ENCODE results near the gene CTXND1. TPM values are rescaled to one million over a fixed set of nuclear protein-coding genes. Genes with fewer than 3 reads are reported as not detected.
"Not testable (repeated sequence)": the region's sequence is repeated elsewhere in the genome, so short reads cannot be mapped to it uniquely, and the experiment has no call there.

Gene CTXND1
- polyA plus RNA-seq (2011; rRNA removed) (not detected in 2 replicates), polyA minus RNA-seq (2011; rRNA and poly(A)+ RNA removed) (not detected in 2 replicates)

DNA sequence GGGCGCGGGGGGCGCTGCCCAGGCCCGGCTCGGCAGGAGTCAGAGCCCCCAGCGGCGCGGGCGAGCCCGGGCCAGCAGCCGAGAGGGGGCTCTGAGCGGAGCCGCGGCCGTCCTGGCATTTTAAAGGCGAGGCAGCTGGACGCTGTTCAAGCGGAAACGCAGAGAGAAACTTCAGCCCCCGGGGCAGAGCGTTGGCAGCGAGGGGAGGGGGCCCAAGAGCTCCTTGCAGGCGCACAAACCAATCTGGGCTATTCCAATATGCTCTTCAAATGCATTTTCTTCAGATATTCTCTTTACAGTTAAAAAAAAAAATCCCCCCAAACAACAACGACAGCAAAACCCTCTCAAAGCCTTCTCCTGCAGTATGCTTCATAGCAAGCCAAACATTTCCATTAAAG is at the start of gene CTXND1:
Gene CTXND1 (minus strand): TSS at position 93 of the 398 bp plus-strand sequence. CDS start 50,264 bp downstream, outside the sequence.
- Histone ChIP-seq H3K4me3 (ENCODE audit: low read depth, low read length) (no peak within 1 kb of the TSS), H3K27me3 (ENCODE audit: control insufficient read depth, insufficient read depth, low read length) (peaks cover 32% of the 10 kb centered on the region), H3K36me3 (ENCODE audit: control insufficient read depth, insufficient read depth, low read length) (no peaks in the 10 kb centered on the region)
- ChIA-PET CTCF (interaction anchor here (1.7 kb wide), 1 partner anchor 9 kb away, joined by 6 read pairs; no protein-coding TSS in a partner anchor), POLR2A (no interaction called here)
- TF ChIP-seq, protein P1, sequence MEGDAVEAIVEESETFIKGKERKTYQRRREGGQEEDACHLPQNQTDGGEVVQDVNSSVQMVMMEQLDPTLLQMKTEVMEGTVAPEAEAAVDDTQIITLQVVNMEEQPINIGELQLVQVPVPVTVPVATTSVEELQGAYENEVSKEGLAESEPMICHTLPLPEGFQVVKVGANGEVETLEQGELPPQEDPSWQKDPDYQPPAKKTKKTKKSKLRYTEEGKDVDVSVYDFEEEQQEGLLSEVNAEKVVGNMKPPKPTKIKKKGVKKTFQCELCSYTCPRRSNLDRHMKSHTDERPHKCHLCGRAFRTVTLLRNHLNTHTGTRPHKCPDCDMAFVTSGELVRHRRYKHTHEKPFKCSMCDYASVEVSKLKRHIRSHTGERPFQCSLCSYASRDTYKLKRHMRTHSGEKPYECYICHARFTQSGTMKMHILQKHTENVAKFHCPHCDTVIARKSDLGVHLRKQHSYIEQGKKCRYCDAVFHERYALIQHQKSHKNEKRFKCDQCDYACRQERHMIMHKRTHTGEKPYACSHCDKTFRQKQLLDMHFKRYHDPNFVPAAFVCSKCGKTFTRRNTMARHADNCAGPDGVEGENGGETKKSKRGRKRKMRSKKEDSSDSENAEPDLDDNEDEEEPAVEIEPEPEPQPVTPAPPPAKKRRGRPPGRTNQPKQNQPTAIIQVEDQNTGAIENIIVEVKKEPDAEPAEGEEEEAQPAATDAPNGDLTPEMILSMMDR (IDR thresholded peaks at IDR 0.05; ENCODE audit: insufficient read depth, low read depth, low read length): no peak
- DNase-seq (ENCODE audit: low read depth): no peak

DNA sequence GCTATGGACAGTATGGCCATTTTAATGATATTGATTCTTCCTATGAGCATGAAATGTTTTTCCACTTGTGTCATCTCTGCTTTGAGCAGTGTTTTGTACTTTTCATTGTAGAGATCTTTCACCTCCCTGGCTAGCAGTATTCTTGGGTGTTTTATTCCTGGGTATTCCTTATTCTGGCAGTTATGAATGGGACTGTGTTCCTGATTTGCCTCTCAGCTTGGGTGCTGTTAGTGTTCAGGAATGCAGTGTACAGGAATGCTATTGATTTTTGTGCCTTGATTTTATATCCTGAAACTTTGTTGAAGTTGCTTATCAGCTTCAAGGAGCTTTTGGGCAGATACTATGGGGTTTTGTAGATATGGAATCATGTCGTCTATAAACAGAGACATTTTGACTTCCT is 49.5 kb upstream of the CTXND1 start:
- DNase-seq (ENCODE audit: low read depth): no peak
- TF ChIP-seq, protein P1 (IDR thresholded peaks at IDR 0.05; ENCODE audit: insufficient read depth, low read depth, low read length): no peak
- no peaks in the 10 kb centered on the region for H3K27me3 ChIP-seq (ENCODE audit: control insufficient read depth, insufficient read depth, low read length)
- ChIA-PET CTCF (no interaction called here), POLR2A (no interaction called here)
- H3K36me3 ChIP-seq (ENCODE audit: control insufficient read depth, insufficient read depth, low read length): no peaks in the 10 kb centered on the region
- no peak overlapping the region for H3K4me3 ChIP-seq (ENCODE audit: low read depth, low read length)

- CTCF ChIA-PET; H3K36me3 ChIP-seq (ENCODE audit: control insufficient read depth, insufficient read depth, low read length); H3K4me3 ChIP-seq (ENCODE audit: low read depth, low read length); POLR2A ChIA-PET; H3K27me3 ChIP-seq (ENCODE audit: control insufficient read depth, insufficient read depth, low read length); DNase-seq (ENCODE audit: low read depth): not testable (repeated sequence)
Observed at GRCh38 chr15:80295777-80296176, 43.8 kb upstream of the CTXND1 start.

DNA sequence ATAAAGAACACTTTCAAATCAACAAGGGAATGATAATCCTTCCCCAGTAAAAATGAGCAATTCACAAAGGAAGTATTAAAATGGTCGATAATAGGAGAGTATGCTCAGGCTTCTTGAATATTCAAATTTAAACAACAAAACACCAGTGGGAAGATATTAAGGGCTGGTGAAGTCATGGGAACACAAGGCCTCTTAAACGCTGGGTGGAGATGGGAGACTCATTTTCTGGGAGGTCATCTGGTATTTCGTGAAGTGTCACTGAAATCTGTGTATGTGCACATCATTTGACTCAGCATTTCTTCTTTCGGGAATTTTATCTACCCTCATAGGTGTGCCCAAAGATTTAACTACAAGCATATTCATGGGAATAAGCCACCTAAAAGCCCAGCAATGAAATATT is 40.1 kb upstream of the CTXND1 start:
- POLR2A ChIA-PET: no interaction called here

GRCh38 chr15:80290891-80291290 is 38.9 kb upstream of the CTXND1 start:
- CTCF ChIA-PET; H3K27me3 ChIP-seq (ENCODE audit: control insufficient read depth, insufficient read depth, low read length); H3K36me3 ChIP-seq (ENCODE audit: control insufficient read depth, insufficient read depth, low read length); H3K4me3 ChIP-seq (ENCODE audit: low read depth, low read length); DNase-seq (ENCODE audit: low read depth); POLR2A ChIA-PET: not testable (repeated sequence)

More for the DNA sequence above, 40.1 kb upstream of the CTXND1 start:
- CTCF ChIA-PET: no interaction called here
- Histone ChIP-seq H3K27me3 (ENCODE audit: control insufficient read depth, insufficient read depth, low read length) (peaks cover 3% of the 10 kb centered on the region), H3K36me3 (ENCODE audit: control insufficient read depth, insufficient read depth, low read length) (no peaks in the 10 kb centered on the region), H3K4me3 (ENCODE audit: low read depth, low read length) (no peak overlapping the region)
- TF ChIP-seq, protein P1 (IDR thresholded peaks at IDR 0.05; ENCODE audit: insufficient read depth, low read depth, low read length): no peak
- no peak for DNase-seq (ENCODE audit: low read depth)

- no peak overlapping the region for H3K4me3 ChIP-seq (ENCODE audit: low read depth, low read length)
- no peak for DNase-seq (ENCODE audit: low read depth)
- peaks cover 3% of the 10 kb centered on the region for H3K27me3 ChIP-seq (ENCODE audit: control insufficient read depth, insufficient read depth, low read length)
- POLR2A ChIA-PET: no interaction called here
- no peaks in the 10 kb centered on the region for H3K36me3 ChIP-seq (ENCODE audit: control insufficient read depth, insufficient read depth, low read length)
- CTCF ChIA-PET: no interaction called here
- TF ChIP-seq, protein P1 (IDR thresholded peaks at IDR 0.05; ENCODE audit: insufficient read depth, low read depth, low read length): no peak
Observed at GRCh38 chr15:80289528-80290495, 37.8 kb upstream of the CTXND1 start.
